SK-N-MC (cell line): ENCODE data around the gene RAG1.

ENCODE experiments used
- DNase-seq: peaks from one replicate; pipeline ENCODE4 v3.0.0-alpha.2; 2011; ENCODE audit warnings: low read depth, low spot score
- H3K27ac ChIP-seq: fragments of 200-600 bp; sonication (generic); 2 replicates; pipeline ENCODE4 v1.5.1; 2016; ENCODE audit warnings: mixed run types
- H3K36me3 ChIP-seq: fragments of 200-600 bp; sonication (generic); 2 replicates; pipeline ENCODE4 v1.6.1; 2017; ENCODE audit warnings: antibody characterized with exemption, low read length, mixed read lengths; ENCODE audit not compliant: insufficient read depth
- H3K4me3 ChIP-seq: fragments of 200-600 bp; sonication (generic); 2 replicates; pipeline ENCODE4 v1.5.1; 2016
- H3K9ac ChIP-seq: fragments of 200-600 bp; sonication (generic); 2 replicates; pipeline ENCODE4 v1.8.0; 2017; ENCODE audit warnings: mixed run types, mixed read lengths; ENCODE audit not compliant: insufficient read length
- H3K9me3 ChIP-seq: fragments of 200-600 bp; sonication (generic); 2 replicates; pipeline ENCODE4 v1.6.1; 2017; ENCODE audit warnings: low read depth, mild to moderate bottlenecking, antibody characterized with exemption, low read length, moderate library complexity, mixed read lengths
- EZH2 ChIP-seq: fragments of 200-600 bp; sonication (generic); IDR thresholded peaks from one replicate; pipeline ENCODE4 v1.6.1; 2017; ENCODE audit warnings: antibody characterized with exemption
- FOXP2 ChIP-seq: optimal IDR thresholded peaks from 2 replicates; pipeline ENCODE3; 2011; ENCODE audit warnings: mild to moderate bottlenecking, moderate library complexity; ENCODE audit not compliant: insufficient read depth; ENCODE audit errors: extremely low read length, control extremely low read depth
- POLR2AphosphoS5 ChIP-seq: IDR thresholded peaks from 2 replicates; pipeline ENCODE4 v1.6.1; 2012; ENCODE audit warnings: mild to moderate bottlenecking, low read depth, low read length, borderline replicate concordance

Gene RAG1

GRCh38 chr11:36600180-36600579 is 32.4 kb downstream of the RAG1 start:
- no peaks in the 10 kb centered on the region for H3K9me3 ChIP-seq
- H3K9ac ChIP-seq = no peak overlapping the region
- TF ChIP-seq POLR2AphosphoS5 (no peak), FOXP2 (no peak), EZH2 (no peak)
- H3K27ac ChIP-seq = no peak overlapping the region
- H3K4me3 ChIP-seq = no peak overlapping the region
- no peak for DNase-seq
- H3K36me3 ChIP-seq = no peaks in the 10 kb centered on the region

- H3K4me3 ChIP-seq = no peak overlapping the region
- DNase-seq = no peak
- no peak overlapping the region for H3K27ac ChIP-seq
- no peaks in the 10 kb centered on the region for H3K36me3 ChIP-seq
- no peak overlapping the region for H3K9ac ChIP-seq
- TF ChIP-seq EZH2 = no peak
- no peaks in the 10 kb centered on the region for H3K9me3 ChIP-seq
These were observed 33.3 kb downstream of the RAG1 start for GRCh38 chr11:36601155-36601554.

DNA sequence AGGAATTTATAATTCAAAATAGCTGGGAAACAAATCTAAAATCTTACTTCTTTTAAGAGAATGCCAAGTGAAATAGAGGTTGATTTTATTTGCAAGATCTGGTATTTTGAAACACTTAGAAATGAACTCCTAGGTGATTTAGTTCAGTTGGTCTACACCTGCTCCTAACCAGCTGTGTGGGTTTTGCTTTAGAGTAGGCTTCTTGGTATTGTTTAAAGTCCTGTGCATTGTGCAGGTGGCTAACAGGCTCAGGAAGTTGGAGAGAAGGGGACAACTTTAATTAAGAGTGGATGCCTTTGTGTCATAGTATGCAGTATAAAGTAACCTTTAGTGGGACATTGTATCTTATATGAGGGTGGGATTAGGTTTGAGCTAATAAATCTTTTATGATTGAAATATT is 34.3 kb downstream of the RAG1 start:
- H3K27ac ChIP-seq = no peak overlapping the region
- no peak overlapping the region for H3K4me3 ChIP-seq
- no peak overlapping the region for H3K9ac ChIP-seq
- no peak for DNase-seq
- H3K36me3 ChIP-seq = no peaks in the 10 kb centered on the region
- TF ChIP-seq POLR2AphosphoS5 (no peak), FOXP2 (no peak), EZH2 (no peak)
- no peaks in the 10 kb centered on the region for H3K9me3 ChIP-seq

GRCh38 chr11:36605221-36606216 is 37.7 kb downstream of the RAG1 start:
- Histone ChIP-seq H3K9me3 (no peaks in the 10 kb centered on the region), H3K9ac (no peak overlapping the region), H3K4me3 (no peak overlapping the region), H3K27ac (no peak overlapping the region), H3K36me3 (no peaks in the 10 kb centered on the region)
- TF ChIP-seq EZH2 (no peak), POLR2AphosphoS5 (no peak), FOXP2 (no peak)
- DNase-seq = no peak

GRCh38 chr11:36608491-36609199 is 40.8 kb downstream of the RAG1 start:
- H3K27ac ChIP-seq = no peak overlapping the region
- TF ChIP-seq FOXP2 (no peak), EZH2 (no peak), POLR2AphosphoS5 (no peak)
- H3K9ac ChIP-seq = no peak overlapping the region
- H3K36me3 ChIP-seq = no peaks in the 10 kb centered on the region
- H3K9me3 ChIP-seq = no peaks in the 10 kb centered on the region
- no peak overlapping the region for H3K4me3 ChIP-seq
- DNase-seq = no peak

DNA sequence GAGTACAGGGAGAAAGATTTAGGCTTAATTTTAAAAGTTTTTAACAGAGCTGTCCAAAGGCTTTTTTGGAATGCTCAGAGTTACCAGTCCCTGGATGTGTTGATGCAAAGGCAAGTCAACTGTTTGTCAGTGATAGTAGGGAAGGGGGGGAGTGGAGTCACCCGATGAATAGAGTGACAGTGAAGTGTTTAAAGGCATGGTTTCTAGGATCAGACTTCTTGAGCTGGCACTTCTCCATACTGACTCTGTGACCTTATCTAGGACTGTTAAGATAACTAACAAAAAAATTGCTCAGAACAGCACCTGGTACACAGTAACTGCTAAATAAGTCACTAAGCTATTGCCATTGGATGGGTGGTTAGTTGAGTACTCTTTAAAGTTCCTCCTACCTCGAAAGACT is 41.6 kb downstream of the RAG1 start:
- no peak for DNase-seq
- Histone ChIP-seq H3K9ac (no peak overlapping the region), H3K27ac (no peak overlapping the region), H3K4me3 (no peak overlapping the region), H3K36me3 (no peaks in the 10 kb centered on the region), H3K9me3 (no peaks in the 10 kb centered on the region)
- TF ChIP-seq EZH2 = no peak
- no peak for TF ChIP-seq POLR2AphosphoS5
- TF ChIP-seq FOXP2 = no peak

DNA sequence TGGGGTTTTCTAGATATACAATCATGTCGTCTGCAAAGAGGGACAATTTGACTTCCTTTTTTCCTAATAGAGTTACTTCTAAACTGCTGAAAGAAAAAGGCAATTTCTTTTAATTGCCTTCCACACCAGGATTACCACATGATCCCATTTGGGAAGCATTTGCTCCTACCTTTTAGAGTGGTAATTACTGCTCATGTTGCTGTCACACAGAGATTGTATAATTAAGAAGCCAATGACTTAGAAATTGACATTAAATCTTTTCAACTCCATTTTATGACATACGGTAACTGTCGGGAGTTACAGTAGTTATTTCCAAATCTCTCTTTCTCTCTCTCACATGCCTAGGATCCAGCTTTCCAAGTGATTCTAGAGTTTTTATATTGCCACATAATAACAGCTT is 48.0 kb downstream of the RAG1 start:
- no peak for TF ChIP-seq FOXP2
- no peak for TF ChIP-seq POLR2AphosphoS5
- no peak for TF ChIP-seq EZH2
- no peak for DNase-seq
- H3K9ac ChIP-seq = no peak overlapping the region
- H3K9me3 ChIP-seq = no peaks in the 10 kb centered on the region
- no peak overlapping the region for H3K27ac ChIP-seq
- H3K36me3 ChIP-seq = no peaks in the 10 kb centered on the region
- H3K4me3 ChIP-seq = no peak overlapping the region

- TF ChIP-seq EZH2 = no peak
- no peak for TF ChIP-seq POLR2AphosphoS5
- no peak for TF ChIP-seq FOXP2
- H3K9ac ChIP-seq = no peak overlapping the region
- no peak overlapping the region for H3K4me3 ChIP-seq
- DNase-seq = no peak
- no peaks in the 10 kb centered on the region for H3K9me3 ChIP-seq
- H3K36me3 ChIP-seq = no peaks in the 10 kb centered on the region
- H3K27ac ChIP-seq = no peak overlapping the region
These were observed 49.9 kb downstream of the RAG1 start for GRCh38 chr11:36617543-36618362.
